HG02571 (cell line): ENCODE results near the gene MAN2A2.
"Not testable (repeated sequence)": the region's sequence is repeated elsewhere in the genome, so short reads cannot be mapped to it uniquely, and the experiment has no call there.

Experiments
- ATAC-seq: cut with Tn5 transposase; IDR thresholded peaks from one replicate; pipeline ENCODE4 v1.9.1; 2021; ENCODE audit warnings: mild to moderate bottlenecking, moderate library complexity; ENCODE audit not compliant: unreplicated experiment

The MAN2A2 gene

DNA sequence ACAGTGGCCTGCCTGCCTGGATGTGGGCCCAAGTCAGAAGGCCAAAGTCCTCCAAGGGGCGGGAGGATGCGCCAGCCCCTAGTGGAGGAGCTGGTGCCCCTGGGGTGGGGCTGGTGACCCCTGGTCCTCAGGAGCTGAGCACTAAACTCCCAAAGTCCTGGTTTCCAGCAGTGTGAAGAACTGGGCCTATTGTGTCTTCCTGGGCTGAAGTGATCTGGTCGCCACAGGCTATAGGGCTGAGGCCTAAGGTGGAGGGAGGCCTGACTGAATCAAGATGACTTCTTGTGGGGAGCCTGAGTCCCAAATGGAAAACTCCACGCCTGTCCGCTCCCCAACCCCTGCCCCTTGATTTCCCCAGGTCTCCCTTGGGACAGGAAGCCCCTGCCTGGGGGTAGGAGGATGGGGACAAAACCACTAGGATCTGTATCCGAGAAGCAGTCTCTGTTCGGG lies 19.6 kb upstream of the MAN2A2 start:
- ATAC-seq = no peak

DNA sequence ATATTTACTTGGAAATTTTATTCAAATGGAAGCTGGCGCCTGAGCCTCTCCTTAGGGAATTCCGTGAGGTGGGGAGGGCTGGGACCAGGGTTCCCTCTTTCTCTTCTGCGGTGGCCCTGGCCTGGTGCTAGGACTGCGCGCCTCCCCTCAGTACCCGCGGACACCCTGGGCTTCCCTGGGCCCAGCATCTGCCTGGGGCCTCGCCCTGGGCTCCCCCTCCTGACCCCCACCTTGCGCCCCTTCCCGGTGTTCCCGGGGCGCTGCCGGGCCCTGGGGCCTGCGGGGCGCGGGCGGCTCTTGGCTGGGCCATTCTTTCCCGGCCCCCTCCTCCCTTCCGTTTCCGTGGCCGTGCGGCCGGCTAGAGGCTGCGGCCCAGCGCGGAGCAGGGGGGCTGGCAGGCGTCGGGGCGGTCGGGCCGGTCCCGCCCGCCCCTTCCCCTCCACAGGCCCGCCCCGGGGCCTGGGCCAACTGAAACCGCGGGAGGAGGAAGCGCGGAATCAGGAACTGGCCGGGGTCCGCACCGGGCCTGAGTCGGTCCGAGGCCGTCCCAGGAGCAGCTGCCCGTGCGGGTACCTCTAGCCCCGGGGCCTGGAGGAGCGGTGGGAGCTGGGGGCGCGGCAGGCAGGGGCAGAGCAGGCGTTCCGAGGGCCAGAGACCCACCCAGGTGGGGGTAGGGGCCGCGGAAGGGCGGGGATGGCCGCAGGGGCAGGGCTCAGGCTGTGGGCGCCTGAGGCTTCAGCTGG lies 19.0 kb upstream of the MAN2A2 start, which contains the start of gene FES:
FES (plus strand) TSS at position 529 of the 743 bp plus-strand sequence. CDS start 542 bp downstream, outside the sequence.
- ATAC-seq = no peak

DNA sequence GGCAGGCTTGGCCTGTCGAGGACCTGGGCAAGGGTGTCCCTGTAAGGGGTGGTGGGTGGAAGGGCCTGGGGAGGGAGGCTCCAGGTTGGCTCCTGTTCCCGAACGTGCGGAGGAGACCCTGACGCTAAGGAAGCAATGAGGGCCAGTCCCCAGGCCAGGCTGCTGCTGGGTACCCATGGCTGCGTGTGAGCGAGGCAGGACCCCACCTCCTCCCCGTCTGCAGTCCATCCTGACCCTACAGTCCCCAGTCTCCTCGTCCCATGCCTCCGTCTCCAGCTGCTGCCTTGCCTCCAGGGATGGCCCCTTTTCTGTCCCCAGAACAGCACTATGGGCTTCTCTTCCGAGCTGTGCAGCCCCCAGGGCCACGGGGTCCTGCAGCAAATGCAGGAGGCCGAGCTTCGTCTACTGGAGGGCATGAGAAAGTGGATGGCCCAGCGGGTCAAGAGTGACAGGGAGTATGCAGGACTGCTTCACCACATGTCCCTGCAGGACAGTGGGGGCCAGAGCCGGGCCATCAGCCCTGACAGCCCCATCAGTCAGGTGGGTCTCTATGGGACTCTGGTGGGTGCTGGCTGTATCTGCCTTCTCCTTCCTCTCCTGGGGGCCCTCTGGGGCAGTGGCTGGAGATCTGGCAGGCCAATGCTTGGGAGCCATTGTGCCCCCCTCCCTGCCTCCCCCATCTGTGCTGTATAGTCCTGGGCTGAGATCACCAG lies 18.2 kb upstream of the MAN2A2 start:
- ATAC-seq = no peak

DNA sequence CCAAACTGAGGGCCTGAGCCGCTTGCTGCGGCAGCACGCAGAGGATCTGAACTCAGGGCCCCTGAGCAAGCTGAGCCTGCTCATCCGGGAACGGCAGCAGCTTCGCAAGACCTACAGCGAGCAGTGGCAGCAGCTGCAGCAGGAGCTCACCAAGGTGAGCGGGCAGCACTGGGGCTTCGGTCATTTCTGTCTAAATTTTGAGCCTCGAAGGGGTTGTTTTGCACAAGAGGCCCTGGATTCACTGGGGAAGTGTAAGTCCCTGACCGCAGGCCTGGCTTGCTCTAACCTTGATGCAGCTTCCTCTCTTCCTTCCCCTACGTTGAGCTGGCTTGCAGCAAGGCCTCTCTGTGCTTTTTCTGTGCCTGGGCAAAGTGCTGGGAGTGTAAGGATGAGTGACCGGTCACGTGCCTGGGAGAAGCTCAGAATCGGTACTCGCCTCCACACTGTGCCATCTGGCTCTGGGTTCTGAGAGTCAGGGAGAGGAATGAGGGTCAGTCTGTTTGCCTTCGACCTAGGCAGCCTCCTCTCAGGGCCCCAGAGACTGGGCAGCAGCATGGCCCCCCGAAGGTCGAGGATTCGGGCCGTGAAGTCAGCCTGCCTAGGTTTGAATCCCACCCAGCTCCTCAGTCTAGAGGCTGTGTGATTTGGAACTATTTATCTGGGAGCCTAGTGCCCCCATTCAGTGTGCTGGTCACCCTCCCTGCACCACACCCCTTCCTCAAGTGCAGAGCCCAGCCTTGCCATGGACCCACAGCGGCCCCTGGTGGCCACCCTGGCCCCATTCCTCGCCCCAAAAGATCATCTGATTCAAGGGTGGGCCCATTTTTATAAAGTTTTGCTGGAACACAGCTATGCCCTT lies 17.4 kb upstream of the MAN2A2 start:
- no peak for ATAC-seq

DNA sequence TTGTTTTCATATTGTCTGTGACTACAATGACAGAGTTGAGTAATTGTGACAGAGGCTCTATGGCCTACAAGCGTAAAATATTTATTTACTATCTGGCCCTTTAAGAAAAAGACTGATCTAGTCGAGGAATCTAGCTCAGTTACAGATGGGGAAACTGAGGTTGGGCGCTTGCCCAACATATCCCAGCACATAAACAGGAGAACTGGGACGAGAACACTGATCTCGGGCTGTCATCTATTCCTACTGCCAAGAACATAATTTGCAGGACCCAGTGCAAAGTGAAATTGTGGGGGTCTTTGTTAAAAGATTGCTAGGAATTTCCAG lies 16.8 kb upstream of the MAN2A2 start:
- no peak for ATAC-seq

DNA sequence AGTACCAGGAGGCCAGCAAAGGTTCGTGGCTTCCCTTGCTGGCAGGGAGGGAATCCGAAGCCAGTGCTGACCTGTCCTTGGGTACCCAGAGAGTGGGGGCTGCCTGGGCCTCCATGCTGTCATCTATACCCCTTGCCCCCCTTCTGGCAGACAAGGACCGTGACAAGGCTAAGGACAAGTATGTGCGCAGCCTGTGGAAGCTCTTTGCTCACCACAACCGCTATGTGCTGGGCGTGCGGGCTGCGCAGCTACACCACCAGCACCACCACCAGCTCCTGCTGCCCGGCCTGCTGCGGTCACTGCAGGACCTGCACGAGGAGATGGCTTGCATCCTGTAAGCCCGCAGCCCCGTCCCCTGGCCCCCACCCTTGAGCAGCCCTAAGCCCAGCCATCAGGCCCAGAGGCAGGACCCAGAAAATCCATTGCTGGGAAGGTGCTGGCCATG lies 16.0 kb upstream of the MAN2A2 start:
- ATAC-seq = no peak

DNA sequence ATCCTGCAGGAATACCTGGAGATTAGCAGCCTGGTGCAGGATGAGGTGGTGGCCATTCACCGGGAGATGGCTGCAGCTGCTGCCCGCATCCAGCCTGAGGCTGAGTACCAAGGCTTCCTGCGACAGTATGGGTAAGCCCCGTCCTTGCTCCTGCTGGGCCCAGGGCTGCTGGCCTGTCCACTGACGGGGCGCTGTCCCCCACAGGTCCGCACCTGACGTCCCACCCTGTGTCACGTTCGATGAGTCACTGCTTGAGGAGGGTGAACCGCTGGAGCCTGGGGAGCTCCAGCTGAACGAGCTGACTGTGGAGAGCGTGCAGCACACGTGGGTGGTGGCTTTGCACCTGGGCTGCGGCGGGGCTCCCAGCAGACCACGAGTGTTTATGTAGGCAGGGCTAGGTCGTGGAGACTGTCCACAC lies 13.8 kb upstream of the MAN2A2 start:
- ATAC-seq = no peak

DNA sequence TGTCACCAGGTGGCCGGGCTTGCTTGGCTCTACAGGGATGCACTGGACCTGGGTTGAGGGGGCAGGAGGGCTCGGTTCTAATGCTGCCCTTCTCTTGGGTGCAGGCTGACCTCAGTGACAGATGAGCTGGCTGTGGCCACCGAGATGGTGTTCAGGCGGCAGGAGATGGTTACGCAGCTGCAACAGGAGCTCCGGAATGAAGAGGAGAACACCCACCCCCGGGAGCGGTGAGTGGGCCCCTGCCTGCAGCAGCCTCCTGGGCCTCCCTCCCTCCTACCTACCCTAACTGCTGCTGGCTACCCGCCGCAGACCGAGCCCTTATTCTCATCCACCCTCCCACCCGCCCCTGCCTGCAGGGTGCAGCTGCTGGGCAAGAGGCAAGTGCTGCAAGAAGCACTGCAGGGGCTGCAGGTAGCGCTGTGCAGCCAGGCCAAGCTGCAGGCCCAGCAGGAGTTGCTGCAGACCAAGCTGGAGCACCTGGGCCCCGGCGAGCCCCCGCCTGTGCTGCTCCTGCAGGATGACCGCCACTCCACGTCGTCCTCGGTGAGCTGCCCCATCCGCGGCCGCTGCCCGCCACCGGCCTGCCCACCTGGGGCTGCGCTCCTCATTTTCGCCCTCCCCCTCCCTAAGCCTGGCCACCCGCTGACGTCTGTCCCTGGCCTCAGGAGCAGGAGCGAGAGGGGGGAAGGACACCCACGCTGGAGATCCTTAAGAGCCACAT lies 13.2 kb upstream of the MAN2A2 start:
- ATAC-seq = no peak

DNA sequence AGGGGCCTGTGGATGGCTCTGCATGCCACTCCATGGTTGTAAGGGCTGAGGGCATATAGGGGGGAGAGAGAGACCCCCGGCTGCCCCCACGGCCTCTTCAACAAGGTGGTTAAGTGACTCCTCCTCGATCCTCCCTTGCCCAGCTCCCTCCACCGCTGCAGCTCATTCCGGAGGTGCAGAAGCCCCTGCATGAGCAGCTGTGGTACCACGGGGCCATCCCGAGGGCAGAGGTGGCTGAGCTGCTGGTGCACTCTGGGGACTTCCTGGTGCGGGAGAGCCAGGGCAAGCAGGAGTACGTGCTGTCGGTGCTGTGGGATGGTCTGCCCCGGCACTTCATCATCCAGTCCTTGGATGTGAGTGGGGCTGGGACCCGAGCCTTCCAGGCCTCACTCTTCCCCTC lies 12.3 kb upstream of the MAN2A2 start:
- no peak for ATAC-seq

DNA sequence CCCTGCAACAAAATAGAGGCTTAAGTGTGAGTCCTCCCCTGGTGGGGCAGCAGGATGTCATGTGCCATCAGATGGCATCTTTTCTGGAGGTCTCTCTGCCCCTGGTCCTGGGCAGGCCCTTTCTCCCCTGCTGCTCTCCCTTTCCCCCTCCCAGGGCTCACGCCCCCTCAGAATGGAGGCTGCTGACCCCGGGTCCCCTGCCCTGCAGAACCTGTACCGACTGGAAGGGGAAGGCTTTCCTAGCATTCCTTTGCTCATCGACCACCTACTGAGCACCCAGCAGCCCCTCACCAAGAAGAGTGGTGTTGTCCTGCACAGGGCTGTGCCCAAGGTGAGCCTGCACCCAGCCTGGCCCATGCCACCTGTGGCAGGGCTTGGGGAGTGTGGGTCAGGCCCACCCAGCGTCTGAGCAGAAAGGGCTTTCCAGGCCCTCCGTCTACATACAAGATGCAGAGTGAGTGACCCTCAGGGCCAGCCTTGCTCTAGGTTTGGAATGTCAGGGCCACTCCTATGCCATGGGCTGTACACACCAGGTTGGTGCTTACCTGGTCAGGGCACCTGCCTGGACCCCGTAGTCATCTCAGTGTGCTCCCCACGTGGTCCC lies 11.7 kb upstream of the MAN2A2 start:
- ATAC-seq = no peak

DNA sequence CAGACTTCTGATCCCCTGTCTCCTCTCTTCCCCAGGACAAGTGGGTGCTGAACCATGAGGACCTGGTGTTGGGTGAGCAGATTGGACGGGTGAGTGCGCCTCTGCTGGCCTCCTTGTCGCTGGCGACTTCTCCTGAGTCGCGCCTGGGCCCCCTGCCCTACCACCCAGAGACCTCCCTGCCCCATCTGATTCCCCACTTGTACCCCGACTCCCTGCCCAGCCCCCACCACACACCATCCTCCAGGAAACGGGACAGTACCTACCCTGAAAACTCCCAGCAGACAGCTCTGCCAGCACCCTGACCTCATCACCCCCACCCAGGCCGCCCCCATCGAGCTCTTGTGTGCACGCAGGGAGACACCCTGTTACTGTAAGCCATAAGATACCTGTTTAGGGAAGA lies 11.1 kb upstream of the MAN2A2 start:
- ATAC-seq = no peak

DNA sequence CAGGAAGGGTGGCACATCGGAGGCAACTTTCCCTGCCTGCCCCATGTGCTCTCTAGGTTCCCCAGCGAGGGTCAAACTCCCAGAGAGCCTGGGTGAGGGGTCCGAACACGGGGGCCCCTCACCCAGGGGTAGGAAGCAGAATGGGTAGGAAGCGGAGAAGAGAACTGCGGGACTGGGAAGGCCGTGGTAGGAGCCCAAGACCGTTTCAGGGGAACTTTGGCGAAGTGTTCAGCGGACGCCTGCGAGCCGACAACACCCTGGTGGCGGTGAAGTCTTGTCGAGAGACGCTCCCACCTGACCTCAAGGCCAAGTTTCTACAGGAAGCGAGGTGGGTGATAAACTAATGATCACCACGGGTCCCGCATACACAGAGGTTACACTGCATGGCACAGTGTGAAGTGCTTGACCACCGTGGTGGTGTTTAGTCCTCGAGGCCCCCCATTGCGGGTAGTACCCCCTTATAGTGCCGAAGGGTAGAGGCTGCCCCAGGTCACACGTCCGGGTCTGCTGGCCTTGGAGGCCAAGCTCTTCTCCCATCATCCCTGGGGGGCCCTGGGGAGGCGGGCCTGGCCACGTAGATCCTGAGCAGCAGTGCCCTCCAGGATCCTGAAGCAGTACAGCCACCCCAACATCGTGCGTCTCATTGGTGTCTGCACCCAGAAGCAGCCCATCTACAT lies 10.5 kb upstream of the MAN2A2 start:
- ATAC-seq = no peak

DNA sequence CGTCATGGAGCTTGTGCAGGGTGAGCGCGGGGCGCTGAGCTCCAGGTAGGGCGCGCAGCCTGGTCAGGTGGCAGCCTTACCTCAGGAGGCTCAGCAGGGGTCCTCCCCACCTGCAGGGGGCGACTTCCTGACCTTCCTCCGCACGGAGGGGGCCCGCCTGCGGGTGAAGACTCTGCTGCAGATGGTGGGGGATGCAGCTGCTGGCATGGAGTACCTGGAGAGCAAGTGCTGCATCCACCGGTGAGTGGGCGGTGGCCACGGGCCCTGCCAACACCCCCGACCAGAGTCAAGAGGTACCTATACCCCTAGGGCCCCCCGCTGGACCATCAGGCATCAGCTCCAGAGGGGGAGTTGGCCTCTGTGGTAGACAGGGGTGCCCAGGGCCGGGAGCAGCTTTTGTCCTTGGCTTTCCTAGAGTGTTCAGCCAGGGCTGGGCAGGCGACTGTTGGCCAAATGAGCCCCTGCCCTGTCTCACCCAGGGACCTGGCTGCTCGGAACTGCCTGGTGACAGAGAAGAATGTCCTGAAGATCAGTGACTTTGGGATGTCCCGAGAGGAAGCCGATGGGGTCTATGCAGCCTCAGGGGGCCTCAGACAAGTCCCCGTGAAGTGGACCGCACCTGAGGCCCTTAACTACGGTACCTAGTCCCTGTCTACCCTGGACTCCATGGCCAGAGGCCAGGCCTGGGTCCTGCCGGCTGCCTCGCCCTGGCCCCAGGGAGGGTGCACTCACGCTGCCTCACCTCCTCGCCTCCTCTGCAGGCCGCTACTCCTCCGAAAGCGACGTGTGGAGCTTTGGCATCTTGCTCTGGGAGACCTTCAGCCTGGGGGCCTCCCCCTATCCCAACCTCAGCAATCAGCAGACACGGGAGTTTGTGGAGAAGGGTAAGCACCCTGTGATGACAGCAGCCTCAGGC lies 9.7 kb upstream of the MAN2A2 start:
- no peak for ATAC-seq

DNA sequence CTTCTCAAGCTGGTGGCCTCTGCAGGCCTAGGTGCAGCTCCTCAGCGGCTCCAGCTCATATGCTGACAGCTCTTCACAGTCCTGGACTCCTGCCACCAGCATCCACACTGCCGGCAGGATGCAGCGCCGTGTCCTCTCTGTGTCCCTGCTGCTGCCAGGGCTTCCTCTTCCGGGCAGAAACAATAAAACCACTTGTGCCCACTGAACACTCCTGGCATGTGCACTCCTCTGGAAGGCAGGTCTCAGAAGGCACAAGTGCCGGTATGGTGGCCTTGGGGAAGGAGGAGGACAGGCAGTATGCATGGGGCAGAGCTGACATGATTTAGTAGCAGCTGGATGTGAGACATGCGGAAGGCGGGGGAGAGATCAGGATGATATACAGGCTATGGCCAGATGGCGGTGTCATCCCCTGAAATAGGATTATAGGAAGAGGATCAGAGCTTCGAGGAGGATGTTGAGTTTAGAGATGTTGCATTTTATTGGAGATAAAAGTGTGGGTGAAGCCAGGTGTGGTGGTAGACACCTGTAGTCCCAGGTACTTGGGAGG lies 7.5 kb upstream of the MAN2A2 start:
- ATAC-seq = no peak

DNA sequence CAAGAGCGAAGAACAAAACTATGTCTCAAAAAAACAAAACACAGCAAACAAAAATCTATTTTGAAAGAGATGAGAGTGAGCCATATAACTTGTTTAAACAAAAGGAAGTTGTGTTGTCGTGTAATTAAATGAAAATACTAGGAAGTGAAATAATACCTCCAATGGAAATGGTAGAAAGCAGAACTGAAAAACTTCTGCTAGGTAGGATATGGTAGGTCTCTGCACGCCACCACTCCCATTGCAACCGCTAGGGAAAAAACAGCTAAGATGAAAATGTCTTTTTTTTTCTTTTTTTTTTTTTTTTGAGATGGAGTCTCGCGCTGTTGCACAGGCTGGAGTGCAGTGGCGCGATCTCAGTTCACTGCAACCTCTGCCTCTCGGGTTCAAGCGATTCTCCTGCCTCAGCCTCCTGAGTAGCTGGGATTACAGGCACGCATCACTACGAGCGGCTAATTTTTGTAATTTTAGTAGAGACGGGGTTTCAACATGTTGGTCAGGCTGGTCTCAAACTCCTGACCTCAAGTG lies 5.9 kb upstream of the MAN2A2 start:
- ATAC-seq = not testable (repeated sequence)

DNA sequence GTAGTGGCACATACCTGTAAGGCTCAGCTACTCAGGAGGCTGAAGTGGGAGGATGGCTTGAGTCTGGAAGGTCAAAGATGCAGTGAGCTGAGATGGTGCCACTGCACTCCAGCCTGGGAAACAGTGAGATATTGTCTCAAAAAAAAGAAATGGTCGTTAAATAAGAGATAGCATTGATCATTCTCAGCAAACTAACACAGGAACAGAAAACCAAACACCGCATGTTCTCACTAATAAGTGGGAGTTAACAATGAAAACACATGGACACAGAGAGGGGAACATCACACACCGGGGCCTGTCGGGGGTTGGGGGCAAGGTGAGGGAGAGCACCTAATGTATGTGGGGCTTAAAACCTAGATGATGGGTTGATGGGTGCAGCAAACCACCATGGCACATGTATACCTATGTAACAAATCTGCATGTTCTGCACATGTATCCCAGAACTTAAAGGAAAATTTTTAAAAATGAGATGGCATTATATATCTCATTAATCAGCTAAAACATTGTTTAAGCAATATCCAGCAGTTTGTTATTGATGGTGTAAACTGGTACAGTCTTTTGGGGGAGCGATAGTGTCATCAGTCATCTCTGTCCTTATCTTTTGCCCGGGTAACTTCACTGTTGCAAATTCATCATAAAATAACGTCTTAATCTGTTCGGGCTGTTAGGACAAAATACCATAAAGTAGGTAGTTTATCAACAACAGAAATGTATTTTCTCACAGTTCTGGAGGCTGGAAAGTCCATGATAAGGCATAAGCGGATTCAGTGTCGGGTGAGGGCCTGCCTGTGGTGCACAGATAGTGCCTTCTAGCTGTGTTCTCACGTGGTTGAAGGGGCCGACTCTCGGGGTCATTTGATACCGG lies 1.7 kb upstream of the MAN2A2 start:
- ATAC-seq = no peak
